ENCODE measurements around the gene SLC25A26.

The SLC25A26 gene

GRCh38 chr3:66370179-66370578 is 149.4 kb downstream of the SLC25A26 start:
- DNase-seq, result no peak

DNA sequence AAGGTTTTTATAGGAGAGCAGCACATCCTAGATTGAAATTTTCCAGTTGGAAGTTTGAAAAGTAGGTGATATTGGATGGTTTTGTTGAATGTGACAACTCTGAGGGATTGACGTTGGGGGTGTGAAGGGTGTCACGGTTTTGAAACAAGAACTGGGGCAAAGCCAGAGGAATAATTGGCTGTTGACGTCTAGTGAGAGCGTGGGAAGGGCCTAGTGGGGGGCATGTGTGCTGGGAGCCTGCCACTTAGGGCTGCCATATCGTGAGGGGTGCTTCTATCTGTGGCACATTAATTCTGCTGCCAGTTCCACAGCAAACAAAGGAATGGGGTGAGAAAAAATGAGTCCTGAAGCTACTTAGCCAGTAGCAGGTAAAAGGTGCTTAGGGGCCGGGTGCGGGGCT is 150.6 kb downstream of the SLC25A26 start:
- DNase-seq, result no peak

- peak in 25 of 58 donors; percentile 13 to 66 (median 30) for DNase-seq
These were observed 152.0 kb downstream of the SLC25A26 start for GRCh38 chr3:66372681-66373350.

DNA sequence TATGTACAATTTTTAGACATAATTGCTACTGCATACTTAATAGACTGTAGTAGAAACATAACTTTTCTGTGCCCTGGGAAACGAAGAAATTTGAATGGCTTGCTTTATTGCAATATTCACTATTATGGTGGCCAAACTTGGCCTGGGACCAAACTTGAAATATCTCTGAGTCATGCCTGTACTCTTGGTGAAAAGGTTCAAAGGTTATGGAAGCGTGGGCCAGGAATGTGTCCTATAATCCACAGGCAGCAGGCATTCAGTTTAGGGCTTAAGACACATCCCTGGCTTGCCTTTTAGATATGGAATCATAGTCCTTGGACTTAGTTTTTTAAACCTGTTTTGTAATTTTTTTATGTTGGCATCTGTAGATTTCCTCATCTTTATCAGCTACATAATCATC is 155.8 kb downstream of the SLC25A26 start:
- no peak for DNase-seq

GRCh38 chr3:66377800-66378199 is 157.0 kb downstream of the SLC25A26 start:
- no peak for DNase-seq

DNA sequence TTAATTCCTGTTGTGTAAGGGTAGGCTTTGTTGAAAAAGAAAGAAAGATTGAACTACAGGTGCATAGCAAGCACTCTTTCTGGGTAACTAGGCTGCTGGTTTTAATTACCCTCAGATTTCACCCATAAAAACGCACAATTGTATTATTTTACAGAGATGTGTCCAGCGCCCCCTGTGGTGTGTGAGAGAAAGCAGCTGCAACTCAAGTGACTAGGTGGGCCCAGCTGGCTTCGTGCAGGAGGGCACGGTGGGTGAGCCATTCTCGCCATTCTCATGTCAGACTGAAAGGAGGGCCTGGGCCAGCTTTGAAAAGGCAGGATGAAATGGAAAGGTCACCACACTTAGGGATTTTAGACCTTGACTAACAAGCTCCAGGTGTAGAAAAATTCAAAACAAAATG is 157.5 kb downstream of the SLC25A26 start:
- no peak for DNase-seq

DNA sequence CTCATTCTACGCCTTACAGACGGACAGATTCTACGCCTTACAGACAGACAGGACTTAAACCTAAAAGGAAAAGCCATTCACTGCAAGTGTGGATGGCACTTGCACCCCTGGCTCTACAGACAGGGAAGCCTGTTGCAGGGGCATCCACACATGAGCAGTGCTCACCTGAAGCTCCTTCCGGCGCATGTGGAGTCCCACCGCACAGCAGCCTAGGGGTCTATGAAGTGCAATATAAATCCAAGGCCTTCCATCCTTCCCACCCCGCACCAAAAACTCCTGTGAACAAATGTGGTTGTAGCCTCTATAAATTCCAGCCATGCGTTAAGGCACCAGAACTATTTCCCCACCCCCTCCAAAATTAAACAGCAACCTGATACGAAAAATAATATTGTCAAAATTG is 158.8 kb downstream of the SLC25A26 start:
- no peak for DNase-seq

DNA sequence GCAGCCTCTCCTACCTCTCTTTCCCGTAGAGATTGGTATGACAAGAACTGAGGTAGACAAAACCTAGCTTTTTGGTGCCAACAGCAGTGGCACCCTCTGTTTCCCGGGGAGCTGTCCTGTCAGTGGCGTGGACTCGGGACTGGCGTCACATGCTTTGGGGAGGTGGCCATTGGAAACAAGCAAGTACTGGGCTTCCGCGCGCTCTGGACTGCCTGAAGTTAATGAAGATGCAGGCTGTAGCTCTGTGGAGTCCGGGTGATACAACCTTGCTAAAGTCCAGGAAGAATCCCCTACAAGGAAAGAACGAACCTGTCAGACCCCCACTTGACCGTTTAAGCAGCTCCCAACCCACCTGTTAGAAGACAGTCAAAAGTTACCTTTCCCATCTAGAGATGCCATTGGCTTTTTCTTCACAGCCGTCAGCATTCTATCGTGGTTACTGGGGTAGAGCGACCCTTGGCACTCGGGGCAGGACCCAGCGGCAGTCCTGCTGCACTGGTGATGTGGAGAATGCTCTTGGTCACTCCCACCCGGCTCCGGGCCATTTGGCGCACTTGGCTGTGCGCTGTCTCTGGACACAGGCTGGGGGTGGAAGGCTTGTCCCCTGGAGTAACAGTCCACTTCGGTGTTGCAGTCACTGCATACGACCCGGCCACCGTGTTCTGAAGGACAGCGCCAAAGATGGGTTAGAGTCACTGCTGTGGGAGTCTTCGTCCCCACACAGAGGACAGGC is 159.6 kb downstream of the SLC25A26 start:
- peak in 10 of 58 donors; percentile 19 to 57 (median 32) for DNase-seq

DNA sequence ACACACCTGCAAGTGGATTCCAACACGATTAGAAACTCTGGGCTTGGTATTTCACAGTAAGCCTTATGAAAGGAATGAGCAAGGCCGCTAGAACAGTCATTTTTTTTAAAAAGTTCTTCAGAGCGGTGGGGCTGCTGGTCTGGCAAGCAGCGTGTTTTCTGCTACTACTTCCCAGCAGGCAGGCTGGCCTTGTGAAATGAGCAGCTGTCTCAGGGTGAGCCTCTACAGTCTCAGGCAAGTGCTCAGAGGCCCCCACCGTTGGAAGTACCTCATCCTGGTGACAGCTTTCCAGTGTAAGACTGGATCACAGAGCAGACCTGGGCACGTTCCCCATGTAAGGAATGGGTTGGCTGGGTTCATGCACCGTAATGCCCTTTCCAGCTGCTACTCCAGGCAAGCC is 160.8 kb downstream of the SLC25A26 start:
- peak in 4 of 58 donors; percentile 16 to 42 (median 25) for DNase-seq

DNA sequence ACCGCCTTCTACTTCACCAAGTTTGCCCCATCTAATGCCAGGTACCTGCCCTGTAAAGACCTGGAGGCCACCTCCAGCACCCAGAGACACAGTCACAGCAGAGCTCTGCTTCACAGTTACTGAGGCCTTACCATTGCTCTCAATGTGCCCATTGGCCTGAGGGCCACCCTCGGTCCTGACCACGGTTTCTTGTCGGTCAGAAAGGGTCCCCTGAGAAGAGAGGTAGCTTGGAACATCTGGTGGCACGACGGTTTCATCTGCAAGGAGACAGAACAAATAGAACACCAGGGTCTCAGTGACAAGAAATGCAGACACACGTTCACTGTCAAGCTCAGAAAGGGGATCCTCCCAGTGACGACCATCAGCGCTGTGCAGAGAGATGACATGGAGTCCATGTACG is 161.3 kb downstream of the SLC25A26 start:
- DNase-seq, result no peak

GRCh38 chr3:66383023-66383422 is 162.2 kb downstream of the SLC25A26 start:
- no peak for DNase-seq

- no peak for DNase-seq
These were observed 163.4 kb downstream of the SLC25A26 start for GRCh38 chr3:66383998-66384745.

GRCh38 chr3:66385066-66385465 is 164.3 kb downstream of the SLC25A26 start:
- no peak for DNase-seq

DNA sequence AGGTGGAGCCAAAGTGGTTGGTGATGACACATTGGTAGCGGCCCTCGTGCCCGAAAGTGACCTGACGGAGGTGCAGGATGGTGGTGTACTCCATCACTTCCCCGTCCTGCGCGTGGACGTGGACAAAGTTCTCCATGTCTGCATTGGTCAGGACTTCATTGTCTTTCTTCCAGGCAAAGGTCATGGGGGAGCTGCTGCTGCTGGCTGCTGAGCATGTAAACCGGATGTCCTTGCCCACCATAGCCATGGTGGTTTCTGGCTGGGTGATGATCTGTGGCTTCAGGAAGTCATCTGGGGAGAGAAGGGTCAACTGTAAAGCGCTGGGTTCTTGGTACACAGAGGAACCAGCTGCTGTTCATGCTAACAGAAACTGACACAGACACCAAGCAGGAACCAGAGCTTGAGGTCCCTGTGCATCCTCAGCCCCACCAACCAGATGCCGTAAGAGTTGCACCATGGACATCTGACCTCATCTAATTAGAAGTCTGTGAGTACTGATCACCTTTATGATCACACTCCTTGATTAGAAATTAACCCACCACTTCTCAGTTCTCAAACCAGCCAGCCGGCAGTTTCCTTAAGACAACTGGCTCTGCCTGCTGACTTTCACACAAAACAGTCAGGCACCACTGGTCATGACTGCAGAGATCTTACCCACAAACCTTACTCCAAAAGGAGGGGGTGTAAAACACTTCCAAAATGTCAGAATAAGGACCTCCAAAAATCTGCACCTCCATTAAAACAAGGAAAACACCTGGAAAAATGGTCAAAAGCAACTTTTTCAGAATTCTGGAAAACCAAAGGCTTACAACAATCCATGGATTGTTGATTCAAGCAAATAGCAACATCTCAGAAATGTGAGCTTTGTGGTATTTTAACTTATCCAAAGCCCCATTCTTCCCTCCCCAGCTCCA is 165.5 kb downstream of the SLC25A26 start:
- no peak for DNase-seq

- DNase-seq, result peak in 31 of 58 donors; percentile 18 to 67 (median 43)
These were observed 166.3 kb downstream of the SLC25A26 start for GRCh38 chr3:66386925-66387650.

DNA sequence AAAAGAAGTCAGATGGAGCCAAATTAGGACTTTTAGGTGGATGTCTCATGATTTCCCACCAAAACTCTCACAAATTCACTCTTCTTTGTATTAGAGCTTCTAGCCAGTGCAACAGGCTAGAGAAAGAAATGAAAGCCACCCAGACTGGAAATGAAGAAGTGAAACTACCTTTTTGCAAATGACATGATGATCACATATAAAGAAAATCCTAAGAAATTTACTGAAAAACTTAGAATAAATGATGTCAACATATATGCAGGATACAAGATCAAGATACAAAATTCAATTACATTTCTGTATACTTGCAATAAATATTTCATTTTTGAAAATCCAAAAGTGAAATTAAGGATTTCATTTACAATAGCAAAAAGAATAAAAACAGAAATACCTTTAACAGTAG is 169.2 kb downstream of the SLC25A26 start:
- DNase-seq, result no peak

DNA sequence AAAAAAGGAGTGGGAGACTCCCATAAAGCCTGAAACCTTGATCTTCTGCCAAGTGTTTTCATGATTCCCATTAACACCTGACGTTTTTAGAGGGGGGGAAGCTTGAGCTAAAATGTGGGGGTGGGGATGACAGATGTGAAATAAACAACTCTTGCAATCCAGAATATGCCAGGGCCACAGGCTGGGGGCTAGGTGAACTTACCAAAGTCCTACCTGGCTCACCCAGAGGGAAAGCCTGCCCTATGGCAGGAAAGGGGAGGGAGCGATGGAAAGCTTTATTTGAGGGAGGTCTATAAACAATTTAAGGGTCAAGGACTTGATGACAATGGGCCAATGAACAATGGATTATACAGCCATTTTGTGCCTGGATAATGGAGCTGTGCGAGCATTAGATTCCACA is 171.7 kb downstream of the SLC25A26 start:
- no peak for DNase-seq

DNA sequence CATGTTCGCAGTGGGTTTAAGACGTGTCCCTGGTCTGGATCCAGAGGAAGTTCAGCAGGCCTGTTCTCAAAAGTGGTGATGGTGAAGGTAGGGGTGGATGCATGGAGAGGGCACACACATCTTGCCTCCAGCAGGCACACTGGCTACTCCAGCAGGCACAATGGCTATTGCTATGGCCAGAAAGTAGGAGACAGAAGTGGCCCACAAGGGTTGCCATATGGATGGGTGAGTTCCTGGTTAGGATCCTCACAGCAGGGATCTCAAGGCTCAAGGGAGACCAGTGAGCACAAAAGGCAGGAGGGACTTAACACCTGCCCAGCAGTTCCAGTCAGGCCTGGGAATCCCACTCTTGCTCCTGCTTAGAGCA is 172.1 kb downstream of the SLC25A26 start:
- DNase-seq, result no peak

GRCh38 chr3:66393333-66394005 is 172.7 kb downstream of the SLC25A26 start:
- DNase-seq, result no peak

Measured in anterior cingulate cortex (tissue), 58 donors.